Lower leg skin (tissue), 3 donors: ENCODE measurements around the gene SYTL2.

ENCODE experiments used
- CTCF ChIP-seq, 3 donors: fragments of 450-650 bp; IDR thresholded peaks; one replicate each; pipeline ENCODE4 v1.5.1; 2016; ENCODE audit warnings: antibody characterized with exemption in 3 of 3, mild to moderate bottlenecking in 3 of 3, moderate library complexity in 2 of 3
- POLR2A ChIP-seq, 2 donors: fragments of 450-650 bp; IDR thresholded peaks; one replicate each; pipeline ENCODE4 v1.6.1; 2016 to 2017; ENCODE audit warnings: antibody characterized with exemption in 2 of 2, mild to moderate bottlenecking in 1 of 2, moderate library complexity in 1 of 2

- TF ChIP-seq POLR2A (IDR thresholded peaks at IDR 0.05) (no peak), CTCF (IDR thresholded peaks at IDR 0.05) (no peak)
These were observed 78.0 kb downstream of the SYTL2 start for GRCh38 chr11:85732965-85733364.
